ENCODE data around the gene LST1. TPM values are rescaled to one million over a fixed set of nuclear protein-coding genes. Genes with fewer than 3 reads are reported as not detected.

Gene LST1
- total RNA-seq, 4 donors from 2014 or later = 1.9 to 9.3 (median 6.8) TPM

- H3K9me3 ChIP-seq = no peaks in the 10 kb centered on the region
- no peaks in the 10 kb centered on the region for H3K36me3 ChIP-seq
- intact Hi-C loops (cut with DNase I) = no loop called here
- no peak for DNase-seq (ENCODE audit: extremely low spot score)
- no peak overlapping the region for H3K27ac ChIP-seq (replicated peaks in 1 of 4)
- WGBS = 84% methylated on average over 19 of the region's 19 CpGs
- no peak overlapping the region for H3K4me3 ChIP-seq
- TF ChIP-seq CTCF (IDR thresholded peaks at IDR 0.05) (no peak), POLR2A (IDR thresholded peaks at IDR 0.05; ENCODE audit: low read depth) (no peak), EP300 (IDR thresholded peaks at IDR 0.05) (no peak), POLR2AphosphoS5 (IDR thresholded peaks at IDR 0.05) (no peak)
- peaks cover 12 to 19% (median 15%) of the 10 kb centered on the region in 4 donors for H3K4me1 ChIP-seq
- peaks cover 0 to 13% (median 0%) of the 10 kb centered on the region in 4 donors for H3K27me3 ChIP-seq
Observed at GRCh38 chr6:31576897-31577578, 9.0 kb upstream of the LST1 start.

GRCh38 chr6:31577579-31577966 lies 8.5 kb upstream of the LST1 start:
- intact Hi-C loops (cut with DNase I) = no loop called here
- Histone ChIP-seq H3K36me3 (no peaks in the 10 kb centered on the region), H3K4me3 (no peak overlapping the region), H3K27ac (replicated peaks in 1 of 4) (no peak overlapping the region), H3K9me3 (no peaks in the 10 kb centered on the region), H3K4me1 (peaks cover 17 to 24% (median 20%) of the 10 kb centered on the region in 4 donors), H3K27me3 (peaks cover 0 to 7% (median 0%) of the 10 kb centered on the region in 4 donors)
- WGBS = 92% methylated on average over 3 of the region's 3 CpGs
- DNase-seq (ENCODE audit: extremely low spot score) = no peak
- TF ChIP-seq POLR2AphosphoS5 (IDR thresholded peaks at IDR 0.05) (no peak), POLR2A (IDR thresholded peaks at IDR 0.05; ENCODE audit: low read depth) (no peak)

GRCh38 chr6:31578184-31579118 lies 7.6 kb upstream of the LST1 start:
- TF ChIP-seq POLR2AphosphoS5 (IDR thresholded peaks at IDR 0.05) = no peak
- TF ChIP-seq EP300 (IDR thresholded peaks at IDR 0.05) = no peak
- no peak for TF ChIP-seq POLR2A (IDR thresholded peaks at IDR 0.05; ENCODE audit: low read depth)
- no peak for TF ChIP-seq CTCF (IDR thresholded peaks at IDR 0.05)
- 80% methylated on average over 11 of the region's 12 CpGs for WGBS
- intact Hi-C loops (cut with DNase I) = no loop called here

GRCh38 chr6:31579119-31579505 lies 7.0 kb upstream of the LST1 start:
- Histone ChIP-seq H3K27ac (replicated peaks in 1 of 4) (no peak overlapping the region), H3K4me3 (no peak overlapping the region), H3K9me3 (no peaks in the 10 kb centered on the region), H3K36me3 (no peaks in the 10 kb centered on the region), H3K4me1 (peaks cover 17 to 25% (median 22%) of the 10 kb centered on the region in 4 donors), H3K27me3 (no peaks in the 10 kb centered on the region)
- no peak for DNase-seq (ENCODE audit: extremely low spot score)
- TF ChIP-seq POLR2AphosphoS5 (IDR thresholded peaks at IDR 0.05) (no peak), EP300 (IDR thresholded peaks at IDR 0.05) (no peak), CTCF (IDR thresholded peaks at IDR 0.05) (no peak), POLR2A (IDR thresholded peaks at IDR 0.05; ENCODE audit: low read depth) (no peak)
- intact Hi-C loops (cut with DNase I) = no loop called here
- 88% methylated on average over 3 of the region's 3 CpGs for WGBS

More at GRCh38 chr6:31578184-31579118, 7.6 kb upstream of the LST1 start:
- Histone ChIP-seq H3K27ac (replicated peaks in 1 of 4) (no peak overlapping the region), H3K27me3 (no peaks in the 10 kb centered on the region), H3K9me3 (no peaks in the 10 kb centered on the region), H3K36me3 (no peaks in the 10 kb centered on the region), H3K4me1 (peaks cover 17 to 25% (median 22%) of the 10 kb centered on the region in 4 donors), H3K4me3 (no peak overlapping the region)
- DNase-seq (ENCODE audit: extremely low spot score) = no peak

Data from esophagus muscularis mucosa (tissue), 4 donors.